ENCODE measurements around the gene PLAAT2.
"Not testable (repeated sequence)": the region's sequence is repeated elsewhere in the genome, so short reads cannot be mapped to it uniquely, and the experiment has no call there.

The PLAAT2 gene

DNA sequence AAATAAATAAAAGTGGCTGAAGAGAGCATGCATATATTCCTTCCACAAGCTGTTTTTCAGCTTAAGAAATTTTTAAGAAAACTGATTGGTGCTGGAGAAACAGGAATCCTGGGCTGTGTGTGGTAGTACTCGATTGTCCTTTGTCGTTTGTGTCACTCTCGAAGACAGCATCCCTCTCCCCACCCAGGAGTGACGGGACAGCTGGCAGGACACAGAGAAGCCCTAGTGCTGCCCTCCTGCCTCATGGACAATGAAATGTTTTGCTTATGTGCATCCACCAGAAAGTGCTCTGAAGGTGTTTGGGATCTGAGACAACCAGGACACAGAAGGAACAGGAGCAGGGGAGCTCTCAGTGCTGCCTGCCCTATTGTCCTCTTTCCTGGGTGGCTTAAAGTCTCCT is 13.8 kb downstream of the PLAAT2 start:
- DNase-seq (ENCODE audit: low read depth in 2 of 2) = no peak

DNA sequence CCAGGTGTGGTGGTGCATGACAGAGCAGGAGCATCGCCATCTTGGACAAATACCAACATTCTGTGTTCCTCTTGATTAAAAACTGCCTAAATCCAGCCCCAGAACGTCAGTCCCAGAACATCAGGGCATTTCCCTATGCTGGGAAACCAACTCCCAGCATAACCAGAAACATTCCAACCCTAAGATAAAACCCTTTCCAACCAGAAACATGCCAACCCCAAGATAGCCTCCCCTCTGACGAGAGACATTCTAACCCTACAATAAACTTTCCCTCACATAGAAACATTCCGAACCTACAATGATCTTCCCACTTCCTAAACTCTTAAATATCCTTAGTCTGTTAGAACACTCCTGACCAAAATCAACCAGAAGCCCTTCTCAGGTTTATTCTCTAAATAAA is 15.0 kb downstream of the PLAAT2 start:
- DNase-seq (ENCODE audit: low read depth in 2 of 2) = no peak

DNA sequence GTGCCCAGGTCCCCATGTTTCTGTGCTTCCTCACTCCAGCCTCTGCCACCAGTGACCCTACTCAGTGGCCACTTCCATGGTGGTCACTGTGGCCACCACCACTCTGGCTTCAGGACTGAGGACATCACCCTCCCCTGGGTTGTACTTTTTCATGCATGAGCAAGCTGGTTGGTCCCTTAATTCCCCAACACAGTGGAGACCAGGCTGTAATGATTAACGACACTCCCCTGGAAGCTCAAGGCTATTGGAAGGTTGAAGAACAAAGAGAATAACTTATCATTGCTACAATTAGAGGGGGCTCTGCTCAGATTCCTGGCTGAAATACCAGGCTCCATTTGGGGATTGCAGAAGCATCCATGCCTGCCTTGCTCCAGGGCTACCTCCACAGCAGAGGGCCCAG is 16.1 kb downstream of the PLAAT2 start:
- no peak for DNase-seq (ENCODE audit: low read depth in 2 of 2)

DNA sequence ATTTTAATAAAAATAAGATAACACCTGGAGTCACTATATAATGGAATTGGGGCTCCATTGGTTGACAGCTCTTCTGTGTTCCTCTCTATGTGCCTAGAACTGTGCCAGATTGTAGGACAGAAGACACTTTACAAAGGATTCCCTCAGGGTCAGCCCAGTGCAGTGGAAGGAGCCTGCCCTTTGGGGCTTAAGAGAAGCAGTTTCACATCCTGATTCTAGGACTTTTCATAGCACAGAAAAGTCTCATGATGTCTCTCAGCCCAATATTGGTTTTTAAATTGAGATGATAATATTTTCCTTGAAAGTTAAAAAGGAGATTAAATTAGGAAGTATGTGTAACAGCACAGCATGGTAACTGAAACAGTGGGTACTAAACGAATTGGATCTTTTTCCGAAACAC is 19.5 kb downstream of the PLAAT2 start:
- no peak for DNase-seq (ENCODE audit: low read depth in 2 of 2)

DNA sequence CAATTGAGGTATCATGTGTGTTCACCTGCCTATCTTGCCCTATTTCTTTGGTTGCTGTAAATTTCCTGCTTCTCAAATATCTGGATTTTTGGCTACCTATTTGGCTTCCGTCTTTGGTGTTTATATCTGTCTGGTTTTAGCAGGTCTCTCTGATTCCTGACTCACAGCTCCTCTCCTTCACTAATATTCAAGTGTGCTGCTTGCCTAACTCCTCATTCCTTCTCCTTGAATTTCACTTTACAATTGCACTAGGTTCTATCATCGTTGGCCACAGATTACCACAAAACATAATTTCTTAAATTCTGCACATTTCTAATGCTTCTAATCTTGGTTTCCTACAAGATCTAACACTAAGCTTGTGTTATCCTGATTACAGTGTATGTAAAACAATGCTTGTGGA is 20.7 kb downstream of the PLAAT2 start:
- DNase-seq (ENCODE audit: low read depth in 2 of 2) = not testable (repeated sequence)

DNA sequence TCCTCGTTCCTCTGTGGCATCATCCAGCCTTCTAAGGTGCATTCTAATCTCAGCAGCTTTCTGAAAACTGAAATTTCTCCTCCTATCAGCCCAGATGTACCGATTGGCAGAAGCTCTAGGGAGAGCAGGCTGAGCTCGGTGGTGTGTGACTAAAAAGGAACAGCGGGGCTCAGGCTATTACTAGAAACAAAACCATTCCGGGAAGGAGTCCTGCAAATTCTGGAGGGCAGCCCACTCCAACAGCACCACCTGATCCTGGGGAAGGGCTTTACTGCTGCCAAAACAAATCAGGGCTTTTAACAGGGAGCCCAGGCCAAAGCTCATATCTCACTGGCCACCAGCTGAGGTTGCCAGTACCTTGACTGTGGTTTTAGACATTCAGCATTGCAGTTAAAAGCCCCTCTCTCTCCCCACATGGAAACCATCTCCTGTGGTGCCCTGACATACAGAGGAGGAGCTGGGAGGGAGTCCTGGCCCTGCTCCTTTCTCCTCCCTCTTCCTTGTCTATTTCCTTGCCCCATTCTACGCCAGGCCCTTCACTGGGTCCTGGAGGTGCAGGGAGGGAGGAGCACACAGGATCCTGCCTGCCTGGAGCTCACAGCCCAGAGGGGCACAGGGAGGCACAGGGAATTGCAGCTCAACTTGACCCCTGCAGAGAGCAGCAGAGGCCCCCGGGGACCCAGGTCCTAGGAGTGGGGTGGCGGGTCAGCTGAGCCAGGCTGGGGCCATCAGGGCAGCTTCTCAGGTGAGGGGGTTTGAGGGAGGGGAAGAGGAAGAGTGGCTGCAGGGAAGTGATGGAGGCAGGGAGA is 25.7 kb downstream of the PLAAT2 start:
- no peak for DNase-seq (ENCODE audit: low read depth in 2 of 2)

DNA sequence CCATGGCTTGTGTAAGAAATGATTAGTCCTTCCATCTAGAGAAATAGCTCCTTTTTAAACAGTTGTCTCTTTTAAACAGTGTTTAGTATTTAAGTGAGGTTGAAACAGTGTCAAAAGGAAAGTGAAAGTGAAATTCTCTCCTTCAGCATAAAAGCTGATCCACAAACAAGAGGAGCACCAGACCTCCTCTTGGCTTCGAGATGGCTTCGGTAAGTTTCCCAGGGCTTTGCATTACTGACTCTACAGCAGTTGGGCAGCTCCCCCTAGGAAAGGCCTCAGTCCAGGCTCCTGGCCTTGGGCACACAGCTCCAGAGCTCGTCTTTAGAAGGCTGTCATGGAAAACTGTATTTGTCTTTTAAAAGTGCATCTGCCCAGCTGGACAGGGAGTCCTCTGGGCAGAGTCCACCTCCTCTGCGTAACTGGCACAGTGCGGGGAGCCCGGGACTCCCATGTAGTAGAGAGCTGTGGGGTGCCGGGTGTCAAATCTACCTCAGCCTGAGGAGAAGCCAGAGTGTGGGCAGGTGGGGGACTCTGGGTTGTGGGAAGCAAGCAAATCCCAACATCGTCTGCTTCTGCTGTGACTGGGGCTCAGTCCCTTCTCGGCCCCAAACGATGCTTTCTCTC is 26.4 kb downstream of the PLAAT2 start, which contains the start of gene PLAAT4:
Gene PLAAT4, plus strand, starts transcription at position 140 of the 624 bp plus-strand sequence. Its CDS starts 61 bp downstream, at position 201.
- no peak for DNase-seq (ENCODE audit: low read depth in 2 of 2)

DNA sequence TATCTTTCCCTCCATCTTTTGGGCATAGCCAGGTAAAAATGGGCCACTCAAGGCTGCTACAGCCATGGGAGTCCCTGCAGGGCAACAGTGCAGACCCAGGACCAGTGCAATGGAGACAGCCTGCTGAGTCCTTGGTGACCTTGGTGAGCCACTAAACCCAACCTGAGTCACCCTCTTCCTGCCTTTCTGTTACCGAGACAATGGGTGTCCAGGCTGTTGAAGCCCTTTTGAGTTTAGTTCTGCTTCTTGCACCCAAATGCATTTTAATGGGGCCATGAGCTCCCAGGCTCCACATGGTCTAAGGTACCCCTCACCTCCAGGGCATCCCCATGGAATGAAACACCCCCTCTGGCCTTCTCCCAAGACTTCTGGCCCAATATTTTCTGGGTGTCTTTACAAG is 27.4 kb downstream of the PLAAT2 start:
- DNase-seq (ENCODE audit: low read depth in 2 of 2) = no peak

DNA sequence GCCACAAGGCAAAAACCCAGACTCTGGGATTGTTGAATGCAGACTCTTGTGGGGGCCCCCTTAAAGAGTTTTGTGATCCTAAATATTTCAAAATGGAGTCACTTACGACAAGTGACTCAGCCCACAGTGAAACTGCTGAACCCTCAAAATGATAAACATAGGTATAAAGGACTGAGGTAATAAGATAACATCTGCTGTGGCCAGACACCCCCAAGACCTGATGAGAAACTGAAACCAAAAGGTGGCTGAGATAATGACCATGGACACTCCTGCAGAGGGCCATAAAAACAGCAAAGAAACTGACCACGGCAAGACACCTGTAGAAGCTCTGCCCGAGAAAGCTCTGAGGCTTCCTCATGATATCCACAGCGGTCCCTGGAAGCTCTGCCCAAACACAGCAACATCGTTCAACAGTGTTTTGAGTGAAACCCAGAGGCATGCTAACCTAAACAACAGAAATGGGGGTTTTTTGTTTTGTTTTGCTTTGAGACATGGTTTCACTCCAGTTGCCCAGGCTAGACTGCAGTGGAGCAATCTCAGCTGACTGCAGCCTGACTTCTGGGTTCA is 28.2 kb downstream of the PLAAT2 start:
- DNase-seq (ENCODE audit: low read depth in 2 of 2) = no peak

DNA sequence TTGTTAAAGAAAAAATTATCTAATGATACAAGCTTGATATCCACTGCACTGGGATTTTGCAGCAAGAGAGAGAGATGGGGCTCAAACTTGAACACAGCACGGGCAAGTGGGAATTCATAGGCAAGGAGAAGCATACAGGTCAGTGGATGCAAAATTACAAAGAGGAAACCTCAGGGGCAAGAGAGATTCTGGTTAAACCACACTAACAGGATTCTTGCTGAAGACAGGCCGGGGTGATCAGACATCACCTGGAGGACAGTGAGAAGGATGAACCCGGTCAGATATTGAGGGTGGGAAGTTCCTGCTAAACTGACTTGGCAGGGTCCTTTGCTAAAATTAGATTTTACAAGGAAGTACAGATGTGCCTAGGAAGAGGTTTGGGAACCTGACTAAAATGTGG is 29.1 kb downstream of the PLAAT2 start:
- DNase-seq (ENCODE audit: low read depth in 2 of 2) = no peak

DNA sequence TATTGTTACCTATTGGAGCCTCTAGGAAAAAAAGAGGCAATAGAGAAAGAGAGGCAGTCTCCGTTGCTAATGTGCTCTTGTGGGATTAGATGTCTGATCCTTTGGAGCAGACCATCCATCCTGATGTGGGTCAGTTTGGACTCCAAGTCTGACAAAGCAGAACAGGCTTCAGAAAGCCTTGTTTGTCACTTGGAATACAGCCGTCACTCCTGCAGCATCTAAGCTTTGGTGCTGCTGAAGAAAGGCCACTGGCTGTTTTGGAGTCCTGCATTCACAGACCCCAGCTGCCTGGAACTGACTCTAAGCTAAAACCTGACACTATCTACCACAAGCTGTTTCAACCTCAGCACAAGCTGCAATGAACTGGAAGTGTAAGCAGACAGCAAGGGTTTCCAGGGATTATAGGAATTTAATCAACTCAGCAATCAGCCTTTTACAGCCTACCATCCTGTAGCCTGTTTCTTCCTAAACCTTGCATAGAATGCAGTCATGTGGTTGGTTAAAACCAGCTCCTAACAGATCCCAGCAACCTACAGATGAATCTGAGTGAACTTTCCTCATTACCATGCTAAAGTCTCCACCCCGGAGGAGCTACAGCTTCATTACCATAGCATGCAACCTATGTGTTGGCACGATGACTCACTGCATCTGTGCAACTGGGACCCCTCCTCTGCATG is 30.2 kb downstream of the PLAAT2 start:
- DNase-seq (ENCODE audit: low read depth in 2 of 2) = no peak

DNA sequence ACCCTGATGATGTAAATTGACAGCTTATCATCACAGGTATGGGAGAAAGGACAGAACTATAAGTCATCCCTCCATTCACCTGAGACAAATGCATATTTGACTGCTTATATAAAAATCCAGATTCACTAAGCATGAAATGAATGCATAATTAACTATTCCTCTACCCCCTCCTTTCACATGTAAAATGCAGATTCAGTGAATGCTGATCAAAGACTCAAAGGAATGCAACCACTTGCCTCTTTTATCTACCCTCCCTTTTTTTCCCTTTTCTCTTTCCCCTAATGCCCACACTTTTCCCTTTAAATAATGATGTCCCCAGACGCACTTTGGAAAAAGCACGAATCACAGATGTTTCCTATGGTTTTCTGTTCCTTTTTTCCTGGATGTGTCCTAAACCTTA is 31.1 kb downstream of the PLAAT2 start:
- no peak for DNase-seq (ENCODE audit: low read depth in 2 of 2)

DNA sequence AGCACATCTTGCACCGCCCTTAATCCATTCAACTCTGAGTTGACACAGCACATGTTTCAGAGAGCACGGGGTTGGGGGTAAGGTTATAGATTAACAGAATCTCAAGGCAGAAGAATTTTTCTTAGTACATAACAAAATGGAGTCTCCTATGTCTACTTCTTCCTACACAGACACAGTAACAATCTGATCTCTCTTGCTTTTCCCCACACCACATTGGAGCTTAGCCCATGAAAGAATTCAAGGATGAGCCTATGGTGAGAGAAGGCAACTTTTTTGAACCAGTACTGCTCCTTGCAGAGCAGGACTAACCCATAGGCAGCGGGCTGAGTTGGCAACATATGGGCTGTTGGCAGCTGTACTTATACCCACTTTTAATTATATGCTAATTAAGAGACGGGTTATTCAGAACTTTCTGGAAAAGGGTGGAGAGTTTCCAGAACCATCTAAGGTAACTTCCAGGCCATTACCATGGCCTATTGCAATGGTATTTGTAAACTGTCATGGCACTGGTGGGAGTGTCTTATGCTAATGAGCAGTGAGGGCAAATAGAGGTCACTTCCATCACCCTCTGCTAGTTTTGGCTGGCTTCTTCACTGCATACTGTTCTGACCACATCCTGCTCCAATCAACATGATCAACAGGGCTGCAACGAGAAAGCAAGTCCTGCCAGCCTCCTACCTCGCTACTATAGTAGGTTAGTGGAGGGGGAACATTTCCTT is 31.9 kb downstream of the PLAAT2 start:
- not testable (repeated sequence) for DNase-seq (ENCODE audit: low read depth in 2 of 2)

DNA sequence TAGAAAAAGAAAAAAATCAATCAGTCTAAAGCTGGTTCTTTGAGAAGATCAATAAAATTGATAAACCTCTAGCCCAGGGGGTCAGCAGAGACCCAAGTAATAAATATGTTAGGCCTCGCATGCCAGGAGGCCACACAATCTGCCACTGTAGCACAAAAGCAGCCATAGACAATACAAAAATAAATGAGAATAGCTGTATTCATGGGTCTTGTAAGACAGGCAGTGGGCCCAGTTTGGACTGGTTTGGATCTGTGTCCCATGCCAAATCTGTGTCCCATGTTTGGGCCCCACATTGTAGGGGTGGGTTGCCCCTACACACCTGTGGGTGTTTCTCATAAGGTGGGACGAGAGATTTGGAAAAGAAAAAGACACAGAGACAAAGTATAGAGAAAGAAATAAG is 33.2 kb downstream of the PLAAT2 start:
- DNase-seq (ENCODE audit: low read depth in 2 of 2) = no peak

DNA sequence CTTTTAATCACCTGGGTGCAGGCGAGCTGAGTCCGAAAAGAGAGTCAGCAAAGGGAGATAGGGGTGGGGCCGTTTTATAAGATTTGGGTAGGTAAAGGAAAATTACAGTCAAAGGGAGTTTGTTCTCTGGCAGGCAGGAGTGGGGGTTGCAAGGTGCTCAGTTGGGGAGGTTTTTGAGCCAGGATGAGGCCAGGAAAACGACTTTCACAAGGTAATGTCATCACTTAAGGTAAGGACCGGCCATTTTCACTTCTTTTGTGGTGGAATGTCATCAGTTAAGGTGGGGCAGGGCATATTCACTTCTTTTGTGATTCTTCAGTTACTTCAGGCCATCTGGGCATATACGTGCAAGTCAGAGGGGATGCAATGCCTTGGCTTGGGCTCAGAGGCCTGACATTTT is 33.8 kb downstream of the PLAAT2 start:
- DNase-seq (ENCODE audit: low read depth in 2 of 2) = not testable (repeated sequence)

DNA sequence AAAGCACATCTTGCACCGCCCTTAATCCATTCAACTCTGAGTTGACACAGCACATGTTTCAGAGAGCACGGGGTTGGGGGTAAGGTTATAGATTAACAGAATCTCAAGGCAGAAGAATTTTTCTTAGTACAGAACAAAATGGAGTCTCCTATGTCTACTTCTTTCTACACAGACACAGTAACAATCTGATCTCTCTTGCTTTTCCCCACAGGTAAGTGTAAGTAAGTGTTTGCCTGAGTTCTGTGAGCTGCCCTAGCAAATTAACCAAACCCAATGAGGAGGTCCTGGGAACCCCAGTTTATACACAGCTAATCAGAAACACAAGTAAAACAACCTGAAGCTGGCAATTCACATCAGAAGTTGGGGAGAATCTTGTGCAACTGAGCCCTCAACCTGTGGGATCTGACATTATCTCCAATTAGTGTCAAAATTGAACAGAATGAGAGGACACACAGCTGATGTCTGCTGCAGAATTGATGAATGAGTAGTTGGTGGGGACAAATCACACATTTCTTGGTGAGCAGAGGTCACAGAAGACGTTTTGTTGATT is 34.4 kb downstream of the PLAAT2 start:
- not testable (repeated sequence) for DNase-seq (ENCODE audit: low read depth in 2 of 2)

DNA sequence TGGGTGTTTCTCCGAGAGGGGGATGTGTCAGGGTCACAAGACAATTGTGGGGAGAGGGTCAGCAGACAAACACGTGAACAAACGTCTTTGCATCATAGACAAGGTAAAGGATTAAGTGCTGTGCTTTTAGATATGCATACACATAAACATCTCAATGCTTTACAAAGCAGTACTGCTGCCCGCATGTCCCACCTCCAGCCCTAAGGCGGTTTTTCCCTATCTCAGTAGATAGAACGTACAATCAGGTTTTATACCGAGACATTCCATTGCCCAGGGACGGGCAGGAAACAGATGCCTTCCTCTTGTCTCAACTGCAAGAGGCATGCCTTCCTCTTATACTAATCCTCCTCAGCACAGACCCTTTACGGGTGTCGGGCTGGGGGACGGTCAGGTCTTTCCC is 35.0 kb downstream of the PLAAT2 start:
- not testable (repeated sequence) for DNase-seq (ENCODE audit: low read depth in 2 of 2)

DNA sequence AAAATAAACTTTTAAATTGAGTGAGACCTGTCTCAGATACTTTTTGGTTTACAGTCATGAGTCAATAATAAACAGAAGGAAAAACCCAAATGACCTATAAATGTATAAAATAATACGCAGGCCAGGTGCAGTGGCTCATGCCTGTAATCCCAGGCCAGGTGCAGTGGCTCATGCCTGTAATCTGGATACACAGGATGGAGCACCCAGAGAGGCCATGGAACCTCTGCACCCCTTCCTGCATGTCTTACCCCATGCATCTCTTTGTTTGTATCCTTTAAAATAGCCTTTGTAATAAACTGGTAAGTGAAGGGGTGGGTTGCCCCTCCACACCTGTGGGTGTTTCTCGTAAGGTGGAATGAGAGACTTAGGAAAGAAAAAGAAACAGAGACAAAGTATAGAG is 35.5 kb downstream of the PLAAT2 start:
- DNase-seq (ENCODE audit: low read depth in 2 of 2) = no peak

DNA sequence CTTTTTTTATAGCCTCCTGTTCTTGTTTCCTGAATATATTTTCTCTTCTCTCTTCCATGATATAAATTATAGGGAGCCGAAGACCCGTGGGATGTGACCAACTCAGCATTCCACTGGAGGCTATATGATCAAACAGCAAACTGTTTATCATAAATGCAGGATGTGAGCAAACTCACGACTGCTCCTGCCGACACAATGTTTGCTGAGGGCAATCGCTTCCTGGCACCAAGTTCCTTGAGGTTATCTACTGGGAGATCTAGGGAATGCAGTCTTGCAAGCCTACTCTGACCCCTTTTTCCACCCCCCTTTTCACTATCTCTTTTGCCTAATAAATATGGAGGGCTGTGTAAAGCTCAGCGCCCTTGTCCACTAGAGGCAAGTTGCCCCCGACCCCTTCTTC is 40.0 kb downstream of the PLAAT2 start:
- DNase-seq (ENCODE audit: low read depth in 2 of 2) = no peak

DNA sequence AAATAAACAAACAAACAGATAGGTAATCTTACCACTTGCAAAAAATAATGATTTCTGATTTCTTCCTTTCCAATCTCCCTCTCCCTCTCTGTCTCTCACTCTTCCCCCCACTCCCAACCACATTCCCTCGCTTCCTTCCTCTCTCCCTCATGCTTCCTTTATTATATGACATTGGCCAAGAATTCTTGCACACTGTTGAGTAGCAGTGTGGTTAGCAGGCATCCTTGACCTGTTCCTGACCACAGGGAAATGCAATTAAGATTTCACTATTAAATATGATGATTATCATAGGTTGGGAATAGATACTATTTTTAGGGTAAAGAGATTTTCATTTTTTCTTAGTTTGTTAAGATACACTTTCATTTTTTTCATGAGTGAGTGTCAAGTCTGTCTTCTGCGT is 41.3 kb downstream of the PLAAT2 start:
- no peak for DNase-seq (ENCODE audit: low read depth in 2 of 2)

DNA sequence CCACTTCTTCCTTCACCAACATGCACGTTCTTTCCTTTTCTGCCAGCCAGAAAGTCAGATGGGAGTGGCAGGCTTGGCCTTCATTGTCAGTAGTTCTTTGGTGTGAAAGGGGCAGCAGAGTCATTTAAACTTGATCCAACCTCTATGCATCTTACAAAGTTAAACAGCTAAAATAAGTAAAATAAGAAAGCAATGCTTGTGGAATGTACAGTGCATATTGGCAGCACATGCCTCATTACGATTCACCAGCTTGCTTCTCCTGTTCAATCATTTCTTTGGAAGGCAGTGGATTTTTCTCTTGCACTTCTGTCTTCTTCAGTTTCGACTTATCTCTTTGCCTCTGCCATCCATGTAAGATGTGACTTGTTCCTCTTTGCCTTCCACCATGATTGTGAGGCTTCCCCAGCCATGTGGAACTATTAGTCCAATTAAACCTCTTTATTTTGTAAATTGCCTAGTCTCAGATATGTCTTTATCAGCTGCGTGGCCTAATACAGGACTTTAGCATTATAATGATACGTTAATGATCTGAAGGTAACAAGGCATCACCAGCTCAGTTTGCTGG is 42.5 kb downstream of the PLAAT2 start:
- DNase-seq (ENCODE audit: low read depth in 2 of 2) = no peak
